DND-41 (cell line): ENCODE measurements around the gene SYS1.
A peak's percentile ranks its signal among the peaks of the same experiment; 100 is the strongest.

Experiments
- ATAC-seq: fragments of 200-7000 bp; cut with Tn5 transposase; 3 replicates; pipeline ENCODE4 v1.9.1; 2021; ENCODE audit warnings: low read depth; ENCODE audit not compliant: insufficient read depth
- DNase-seq: peaks from one replicate; pipeline ENCODE4 v3.0.0-alpha.2; 2020
- H2AFZ ChIP-seq: 2 replicates; pipeline ENCODE4 v1.6.0; 2012; ENCODE audit warnings: low read depth, low read length
- H3K27ac ChIP-seq: 2 replicates; pipeline ENCODE4 v1.5.1; 2012; ENCODE audit warnings: low read length, inconsistent platforms
- H3K27me3 ChIP-seq: fragments of 200-600 bp; sonication (generic); 2 replicates; pipeline ENCODE4 v1.6.0; 2012; ENCODE audit warnings: low read length, mild to moderate bottlenecking, inconsistent platforms; ENCODE audit not compliant: insufficient read depth, poor library complexity
- H3K36me3 ChIP-seq: 2 replicates; pipeline ENCODE4 v1.5.1; 2012; ENCODE audit warnings: low read length, inconsistent platforms; ENCODE audit not compliant: insufficient read depth
- H3K4me1 ChIP-seq: 2 replicates; pipeline ENCODE4 v1.5.1; 2012; ENCODE audit warnings: mild to moderate bottlenecking, low read length; ENCODE audit not compliant: insufficient read depth
- H3K4me2 ChIP-seq: 2 replicates; pipeline ENCODE4 v1.6.0; 2012; ENCODE audit warnings: mild to moderate bottlenecking, moderate library complexity, low read length, inconsistent platforms; ENCODE audit not compliant: insufficient read depth
- H3K4me3 ChIP-seq, 2 experiments: fragments of 200-600 bp in 1 of 2; shearing (Covaris generic) in 1 of 2; 2 replicates each; pipeline ENCODE4 v1.5.1; 2012 to 2016; ENCODE audit warnings: inconsistent platforms in 2 of 2, low read length in 2 of 2, mild to moderate bottlenecking in 2 of 2, low read depth in 1 of 2, moderate library complexity in 1 of 2
- H3K79me2 ChIP-seq: 2 replicates; pipeline ENCODE4 v1.6.0; 2012; ENCODE audit warnings: low read length, inconsistent platforms; ENCODE audit not compliant: insufficient read depth
- H3K9ac ChIP-seq: 2 replicates; pipeline ENCODE4 v1.6.0; 2012; ENCODE audit warnings: low read depth, mild to moderate bottlenecking, inconsistent platforms, low read length, moderate library complexity
- H3K9me3 ChIP-seq: 2 replicates; pipeline ENCODE4 v1.5.1; 2012; ENCODE audit warnings: low read length, moderate library complexity, mild to moderate bottlenecking, inconsistent platforms; ENCODE audit not compliant: insufficient read depth, severe bottlenecking
- H4K20me1 ChIP-seq: 2 replicates; pipeline ENCODE4 v1.6.0; 2012; ENCODE audit warnings: low read length; ENCODE audit not compliant: insufficient read depth
- CTCF ChIP-seq: IDR thresholded peaks from 2 replicates; pipeline ENCODE4 v1.5.1; 2012; ENCODE audit warnings: borderline replicate concordance, low read length, moderate library complexity, mild to moderate bottlenecking; ENCODE audit not compliant: poor library complexity, severe bottlenecking; ENCODE audit errors: extremely low read depth
- EZH2 ChIP-seq: IDR thresholded peaks from 3 replicates; pipeline ENCODE4 v1.6.1; 2012; ENCODE audit warnings: borderline replicate concordance, low read depth, mild to moderate bottlenecking, moderate library complexity, low read length, inconsistent platforms; ENCODE audit not compliant: severe bottlenecking

SYS1 gene

GRCh38 chr20:45318948-45319347 is 44.0 kb upstream of the SYS1 start:
- H2AFZ ChIP-seq = peak overlapping the region; percentile 93
- H3K36me3 ChIP-seq = no peaks in the 10 kb centered on the region
- H3K9me3 ChIP-seq = no peaks in the 10 kb centered on the region
- H3K4me3 ChIP-seq = peak overlapping the region in 1 of 2 experiments; percentile 21; a peak in 1 of 4 replicates
- no peaks in the 10 kb centered on the region for H4K20me1 ChIP-seq
- H3K4me1 ChIP-seq = peaks cover 35% of the 10 kb centered on the region
- peak; percentile 64 for DNase-seq
- peak; percentile 69 for ATAC-seq
- peak overlapping the region; percentile 49 for H3K4me2 ChIP-seq
- H3K27ac ChIP-seq = peak overlapping the region; percentile 80
- H3K9ac ChIP-seq = peak overlapping the region; percentile 39; the same call in 1 of the 2 replicates
- no peak for TF ChIP-seq EZH2
- H3K27me3 ChIP-seq = no peaks in the 10 kb centered on the region
- H3K79me2 ChIP-seq = no peaks in the 10 kb centered on the region

- DNase-seq = peak; percentile 61
Measured at GRCh38 chr20:45320948-45321595, 41.9 kb upstream of the SYS1 start.

GRCh38 chr20:45322952-45323383 is 40.0 kb upstream of the SYS1 start:
- Histone ChIP-seq H3K4me3 (no peak overlapping the region), H3K9ac (no peak overlapping the region), H3K79me2 (no peaks in the 10 kb centered on the region), H3K4me1 (peaks cover 33% of the 10 kb centered on the region), H3K27me3 (peaks cover 4% of the 10 kb centered on the region), H3K36me3 (no peaks in the 10 kb centered on the region), H3K9me3 (no peaks in the 10 kb centered on the region), H3K27ac (no peak overlapping the region), H3K4me2 (no peak overlapping the region), H4K20me1 (no peaks in the 10 kb centered on the region), H2AFZ (no peak overlapping the region)
- no peak for DNase-seq
- no peak for ATAC-seq
- TF ChIP-seq CTCF = no peak
- TF ChIP-seq EZH2 = no peak

More at GRCh38 chr20:45320948-45321595, 41.9 kb upstream of the SYS1 start:
- no peak overlapping the region for H3K27ac ChIP-seq
- H3K9me3 ChIP-seq = no peaks in the 10 kb centered on the region
- H3K9ac ChIP-seq = no peak overlapping the region
- TF ChIP-seq CTCF (no peak), EZH2 (no peak)
- H3K4me1 ChIP-seq = peaks cover 35% of the 10 kb centered on the region
- no peak overlapping the region for H2AFZ ChIP-seq
- no peak overlapping the region for H3K4me3 ChIP-seq
- no peaks in the 10 kb centered on the region for H4K20me1 ChIP-seq
- H3K36me3 ChIP-seq = no peaks in the 10 kb centered on the region
- no peaks in the 10 kb centered on the region for H3K79me2 ChIP-seq
- peak; percentile 68 for ATAC-seq
- no peaks in the 10 kb centered on the region for H3K27me3 ChIP-seq
- H3K4me2 ChIP-seq = no peak overlapping the region

GRCh38 chr20:45323731-45324130 is 39.2 kb upstream of the SYS1 start:
- Histone ChIP-seq H2AFZ (no peak overlapping the region), H3K79me2 (no peaks in the 10 kb centered on the region), H3K9me3 (no peaks in the 10 kb centered on the region), H3K36me3 (no peaks in the 10 kb centered on the region), H3K4me3 (no peak overlapping the region), H4K20me1 (no peaks in the 10 kb centered on the region), H3K9ac (no peak overlapping the region), H3K4me2 (no peak overlapping the region), H3K4me1 (peaks cover 26% of the 10 kb centered on the region), H3K27ac (no peak overlapping the region), H3K27me3 (peaks cover 4% of the 10 kb centered on the region)
- DNase-seq = no peak
- TF ChIP-seq EZH2 = no peak
- TF ChIP-seq CTCF = no peak
- ATAC-seq = no peak
